WTC11 (cell line): Measurements from ENCODE around the gene ARL4D. TPM values are rescaled to one million over a fixed set of nuclear protein-coding genes. Genes with fewer than 3 reads are reported as not detected.
"Not testable (repeated sequence)": the region's sequence is repeated elsewhere in the genome, so short reads cannot be mapped to it uniquely, and the experiment has no call there.

Experiments used
- ATAC-seq: fragments of 200-7000 bp; cut with Tn5 transposase; 2 replicates; pipeline ENCODE4 v1.10.0; 2021; ENCODE audit warnings: mild to moderate bottlenecking, moderate library complexity
- CTCF ChIA-PET: fragments of 300-600 bp; sonication (Branson Sonifier 250); formaldehyde crosslinking; loops from one replicate; lab custom pipeline; 2021; ENCODE audit warnings: antibody characterized with exemption; lab: Charles Lee
- POLR2A ChIA-PET: fragments of 350-600 bp; sonication (Branson Sonifier 250); formaldehyde crosslinking; loops from one replicate; lab custom pipeline; 2021; ENCODE audit warnings: antibody characterized with exemption; lab: Charles Lee
- DNase-seq: peaks from one replicate; pipeline ENCODE4 v3.0.0; 2021; ENCODE audit warnings: low spot score
- H3K27ac Mint-ChIP-seq: 2 replicates; pipeline ENCODE4 v1.8.0; 2021; ENCODE audit warnings: mixed read lengths
- H3K27me3 Mint-ChIP-seq: 2 replicates; pipeline ENCODE4 v1.8.0; 2021; ENCODE audit warnings: low read depth, mild to moderate bottlenecking, moderate library complexity, mixed read lengths
- H3K36me3 Mint-ChIP-seq: 2 replicates; pipeline ENCODE4 v1.8.0; 2021; ENCODE audit warnings: mixed read lengths
- H3K4me1 Mint-ChIP-seq: 2 replicates; pipeline ENCODE4 v1.8.0; 2022; ENCODE audit warnings: mixed read lengths
- H3K4me3 Mint-ChIP-seq: 2 replicates; pipeline ENCODE4 v1.8.0; 2021; ENCODE audit warnings: mild to moderate bottlenecking, moderate library complexity, mixed read lengths
- H3K9me3 Mint-ChIP-seq: 2 replicates; pipeline ENCODE4 v1.8.0; 2021; ENCODE audit warnings: mixed read lengths
- ESRRA ChIP-seq: sonication (generic); formaldehyde crosslinking; IDR thresholded peaks from 2 replicates; pipeline ENCODE4 v1.8.1; 2022; ENCODE audit warnings: mild to moderate bottlenecking, missing genetic modification reagents, borderline replicate concordance
- FOXP1 ChIP-seq: sonication (generic); formaldehyde crosslinking; IDR thresholded peaks from 2 replicates; pipeline ENCODE4 v1.8.0; 2022; ENCODE audit warnings: missing genetic modification reagents, mild to moderate bottlenecking, moderate library complexity, borderline replicate concordance
- GABPB1 ChIP-seq: sonication (generic); formaldehyde crosslinking; IDR thresholded peaks from 2 replicates; pipeline ENCODE4 v1.8.1; 2023; ENCODE audit warnings: mild to moderate bottlenecking, missing genetic modification reagents
- HMGA2 ChIP-seq: fragments of 250-450 bp; sonication (Bioruptor Pico); IDR thresholded peaks from 2 replicates; pipeline ENCODE4 v1.4.0; 2021; ENCODE audit warnings: mild to moderate bottlenecking, moderate library complexity
- HMGXB4 ChIP-seq: sonication (generic); formaldehyde crosslinking; IDR thresholded peaks from 2 replicates; pipeline ENCODE4 v1.8.1; 2023; ENCODE audit warnings: mild to moderate bottlenecking, moderate library complexity, missing genetic modification reagents
- MAX ChIP-seq: sonication (generic); formaldehyde crosslinking; IDR thresholded peaks from 2 replicates; pipeline ENCODE4 v1.8.0; 2022; ENCODE audit warnings: mild to moderate bottlenecking, missing genetic modification reagents
- RORB ChIP-seq: fragments of 250-450 bp; sonication (Bioruptor Pico); IDR thresholded peaks from 2 replicates; pipeline ENCODE4 v1.9.0; 2021; ENCODE audit warnings: mild to moderate bottlenecking
- SMAD4 ChIP-seq: sonication (generic); formaldehyde crosslinking; IDR thresholded peaks from 2 replicates; pipeline ENCODE4 v1.8.0; 2022; ENCODE audit warnings: mild to moderate bottlenecking, missing genetic modification reagents
- SP1 ChIP-seq: sonication (generic); formaldehyde crosslinking; conservative IDR thresholded peaks from 2 replicates; pipeline ENCODE4 v1.8.1; 2022; ENCODE audit warnings: missing genetic modification reagents
- STAT6 ChIP-seq: sonication (generic); formaldehyde crosslinking; conservative IDR thresholded peaks from 2 replicates; pipeline ENCODE4 v1.8.1; 2023; ENCODE audit warnings: mild to moderate bottlenecking, low read depth, missing genetic modification reagents, moderate library complexity
- TEAD1 ChIP-seq: sonication (generic); formaldehyde crosslinking; IDR thresholded peaks from 2 replicates; pipeline ENCODE4 v1.8.0; 2022; ENCODE audit warnings: mild to moderate bottlenecking, missing genetic modification reagents
- ZBTB21 ChIP-seq: sonication (generic); formaldehyde crosslinking; IDR thresholded peaks from 2 replicates; pipeline ENCODE4 v1.8.1; 2023; ENCODE audit warnings: mild to moderate bottlenecking, missing genetic modification reagents, borderline replicate concordance
- ZNF138 ChIP-seq: sonication (generic); formaldehyde crosslinking; conservative IDR thresholded peaks from 2 replicates; pipeline ENCODE4 v1.8.1; 2022; ENCODE audit warnings: mild to moderate bottlenecking, moderate library complexity, missing genetic modification reagents
- ZNF263 ChIP-seq: sonication (generic); formaldehyde crosslinking; IDR thresholded peaks from 2 replicates; pipeline ENCODE4 v1.8.1; 2022; ENCODE audit warnings: low read depth, mild to moderate bottlenecking, moderate library complexity, missing genetic modification reagents
- ZNF317 ChIP-seq: sonication (generic); formaldehyde crosslinking; IDR thresholded peaks from 2 replicates; pipeline ENCODE4 v1.8.1; 2023; ENCODE audit warnings: low read depth, mild to moderate bottlenecking, moderate library complexity, missing genetic modification reagents, borderline replicate concordance
- ZNF532 ChIP-seq: fragments of 250-450 bp; sonication (Bioruptor Pico); IDR thresholded peaks from 2 replicates; pipeline ENCODE4 v1.9.0; 2021; ENCODE audit warnings: mild to moderate bottlenecking, borderline replicate concordance
- total RNA-seq: library from RNA; stranded (reverse); gene quantifications from 3 replicates; pipeline ENCODE4 v1.2.3, GENCODE V29; 2021

Gene ARL4D
- total RNA-seq, 1 experiment from 2014 or later = 11.9 TPM

- ATAC-seq (no peak), DNase-seq (no peak)
- H3K4me1 Mint-ChIP-seq = peaks cover 18% of the 10 kb centered on the region
- POLR2A ChIA-PET = interaction anchor here (1.0 kb wide), 1 partner anchor 14 kb away, joined by 3 read pairs; no protein-coding TSS in a partner anchor
- no peaks in the 10 kb centered on the region for H3K27me3 Mint-ChIP-seq
- peaks cover 5% of the 10 kb centered on the region; the same call in 1 of the 2 replicates for H3K9me3 Mint-ChIP-seq
- no peaks in the 10 kb centered on the region for H3K36me3 Mint-ChIP-seq
- TF ChIP-seq ZNF532 (CRISPR knock-in tag) (no peak), STAT6 (CRISPR knock-in tag) (no peak), SMAD4 (CRISPR knock-in tag) (no peak), ZNF263 (no peak), HMGA2 (CRISPR knock-in tag) (no peak), RORB (CRISPR knock-in tag) (no peak), ZNF317 (CRISPR knock-in tag) (no peak), ZBTB21 (CRISPR knock-in tag) (no peak), TEAD1 (CRISPR knock-in tag) (no peak), FOXP1 (CRISPR knock-in tag) (no peak), ESRRA (no peak), ZNF138 (CRISPR knock-in tag) (no peak), SP1 (CRISPR knock-in tag) (no peak)
- no peak overlapping the region for H3K4me3 Mint-ChIP-seq
- CTCF ChIA-PET = interaction anchor here (1.2 to 1.4 kb wide), 2 partner anchors 15 to 110 kb away, joined by 5 read pairs; partner anchors contain the start of gene DHX8
- no peak overlapping the region for H3K27ac Mint-ChIP-seq
Observed at GRCh38 chr17:43373356-43373755, 25.4 kb upstream of the ARL4D start.

GRCh38 chr17:43375915-43376314 is 22.9 kb upstream of the ARL4D start:
- Mint-ChIP-seq H3K9me3 (peaks cover 19% of the 10 kb centered on the region), H3K36me3 (peaks cover 13% of the 10 kb centered on the region)
- H3K4me3 Mint-ChIP-seq, H3K27ac Mint-ChIP-seq, CTCF ChIA-PET, ATAC-seq, H3K4me1 Mint-ChIP-seq, H3K27me3 Mint-ChIP-seq, DNase-seq: not testable (repeated sequence)
- POLR2A ChIA-PET = interaction anchor here (1.8 kb wide), 1 partner anchor 8 kb away, joined by 7 read pairs; no protein-coding TSS in a partner anchor

- Mint-ChIP-seq H3K27me3 (peaks cover 7% of the 10 kb centered on the region), H3K4me3 (no peak overlapping the region), H3K9me3 (peaks cover 23% of the 10 kb centered on the region), H3K36me3 (peaks cover 14% of the 10 kb centered on the region), H3K27ac (0 out of 2 replicates have a peak overlapping the region, but pooled peaks have one; percentile 20), H3K4me1 (peaks cover 5% of the 10 kb centered on the region; the same call in 1 of the 2 replicates)
- DNase-seq = peak; percentile 53
- CTCF ChIA-PET = interaction anchor here (1.0 to 1.8 kb wide), 5 partner anchors 8 to 107 kb away, joined by 3 to 8 read pairs (median 4); partner anchors contain the start of gene DHX8
- POLR2A ChIA-PET = interaction anchor here (1.8 kb wide), 1 partner anchor 9 kb away, joined by 7 read pairs; no protein-coding TSS in a partner anchor
- peak; percentile 95 for ATAC-seq
- TF ChIP-seq HMGXB4 (CRISPR knock-in tag) (no peak), MAX (0 out of 2 replicates have a peak, but pooled peaks have one; percentile 42), GABPB1 (CRISPR knock-in tag) (peak; percentile 91)
Observed at GRCh38 chr17:43377056-43377810, 21.6 kb upstream of the ARL4D start.
